Liver (tissue), 9 donors: ENCODE measurements around the gene TP53. TPM values are rescaled to one million over a fixed set of nuclear protein-coding genes. Genes with fewer than 3 reads are reported as not detected.

Experiments used
- DNase-seq: peaks from one replicate; pipeline ENCODE4 v3.0.0-alpha.2; 2017; ENCODE audit warnings: low spot score
- H3K27ac ChIP-seq, 2 donors: one replicate each; pipeline ENCODE4 v1.7.0; 2013; ENCODE audit warnings: inconsistent platforms in 2 of 2, low read length in 2 of 2, control low read depth in 1 of 2, low read depth in 1 of 2, mild to moderate bottlenecking in 1 of 2
- H3K27me3 ChIP-seq, 4 donors: one replicate each; pipeline versions ENCODE4 v1.6.1 to v1.7.0; 2013; ENCODE audit warnings: low read length in 3 of 4, inconsistent platforms in 1 of 4, mild to moderate bottlenecking in 1 of 4, moderate library complexity in 1 of 4; ENCODE audit not compliant: control insufficient read depth in 4 of 4, insufficient read depth in 4 of 4
- H3K36me3 ChIP-seq, 4 donors: one replicate each; pipeline versions ENCODE4 v1.6.1 to v1.7.0; 2013; ENCODE audit warnings: low read length in 3 of 4, mild to moderate bottlenecking in 3 of 4, low read depth in 1 of 4, moderate library complexity in 1 of 4; ENCODE audit not compliant: control insufficient read depth in 4 of 4, insufficient read depth in 3 of 4
- H3K4me1 ChIP-seq, 4 donors: one replicate each; pipeline versions ENCODE4 v1.6.1 to v1.7.0; 2013; ENCODE audit warnings: low read length in 3 of 4, mild to moderate bottlenecking in 3 of 4, moderate library complexity in 1 of 4; ENCODE audit not compliant: control insufficient read depth in 4 of 4, insufficient read depth in 4 of 4
- H3K4me3 ChIP-seq, 3 donors: one replicate each; pipeline versions ENCODE4 v1.6.1 to v1.7.0; 2013; ENCODE audit warnings: low read length in 3 of 3, control low read depth in 1 of 3, low read depth in 1 of 3, mild to moderate bottlenecking in 1 of 3
- H3K9ac ChIP-seq, 2 donors: one replicate each; pipeline ENCODE4 v1.7.0; 2013; ENCODE audit warnings: low read length in 2 of 2, mild to moderate bottlenecking in 2 of 2, moderate library complexity in 2 of 2, control low read depth in 1 of 2, low read depth in 1 of 2
- H3K9me3 ChIP-seq, 4 donors: one replicate each; pipeline versions ENCODE4 v1.6.1 to v1.7.0; 2013; ENCODE audit warnings: low read length in 3 of 4; ENCODE audit not compliant: control insufficient read depth in 4 of 4
- EGR1 ChIP-seq, 2 donors: IDR thresholded peaks; 2 replicates each; pipeline ENCODE4 v1.6.1; 2016 to 2018; ENCODE audit warnings: antibody characterized with exemption in 2 of 2, low read depth in 2 of 2
- FOXA1 ChIP-seq: IDR thresholded peaks from 2 replicates; pipeline ENCODE4 v1.6.1; 2016; ENCODE audit warnings: antibody characterized with exemption
- FOXA2 ChIP-seq: IDR thresholded peaks from 2 replicates; pipeline ENCODE4 v1.6.1; 2016; ENCODE audit warnings: antibody characterized with exemption
- GABPA ChIP-seq, 2 donors: IDR thresholded peaks in 1 of 2; conservative IDR thresholded peaks in 1 of 2; 2 replicates each; pipeline ENCODE4 v1.6.1; 2016; ENCODE audit warnings: antibody characterized with exemption in 2 of 2, mild to moderate bottlenecking in 1 of 2, moderate library complexity in 1 of 2
- HNF4A ChIP-seq, 2 donors: conservative IDR thresholded peaks; 2 replicates each; pipeline ENCODE4 v1.6.1; 2016; ENCODE audit warnings: antibody characterized with exemption in 2 of 2, mild to moderate bottlenecking in 2 of 2
- HNF4G ChIP-seq: IDR thresholded peaks from 2 replicates; pipeline ENCODE4 v1.6.1; 2016; ENCODE audit warnings: antibody characterized with exemption
- JUND ChIP-seq, 2 donors: IDR thresholded peaks; 2 replicates each; pipeline ENCODE4 v1.6.1; 2016; ENCODE audit warnings: antibody characterized with exemption in 2 of 2
- NR2F2 ChIP-seq: IDR thresholded peaks from 2 replicates; pipeline ENCODE4 v1.6.1; 2016; ENCODE audit warnings: antibody characterized with exemption
- RAD21 ChIP-seq, 2 donors: IDR thresholded peaks; 2 replicates each; pipeline ENCODE4 v1.6.1; 2016; ENCODE audit warnings: antibody characterized with exemption in 2 of 2, mild to moderate bottlenecking in 2 of 2
- RXRA ChIP-seq, 2 donors: IDR thresholded peaks; 2 replicates each; pipeline ENCODE4 v1.6.1; 2017 to 2018; ENCODE audit warnings: antibody characterized with exemption in 2 of 2, mild to moderate bottlenecking in 1 of 2
- SP1 ChIP-seq: IDR thresholded peaks from 2 replicates; pipeline ENCODE4 v1.6.1; 2018; ENCODE audit warnings: antibody characterized with exemption, mild to moderate bottlenecking
- TAF1 ChIP-seq: conservative IDR thresholded peaks from 2 replicates; pipeline ENCODE4 v1.6.1; 2016; ENCODE audit warnings: antibody characterized with exemption, mild to moderate bottlenecking
- YY1 ChIP-seq: IDR thresholded peaks from 2 replicates; pipeline ENCODE4 v1.6.1; 2016; ENCODE audit warnings: antibody characterized with exemption, mild to moderate bottlenecking
- WGBS: extraction: QIAGEN DNeasy Blood & Tissue Kit; methylation state at CpG from one replicate; pipeline ENCODE4 v1.1.7; 2013; 5-methylcytosine and 5-hydroxymethylcytosine counted together
- polyA plus RNA-seq, 2 donors: library from polyadenylated mRNA; stranded (reverse) in 1 of 2; unstranded in 1 of 2; fragments of 200-250 nt in 1 of 2; fragments of >200 nt in 1 of 2; fragmentation: Nextera tagmentation in 1 of 2; extraction: Ambion mirVana in 1 of 2; gene quantifications; one replicate each; pipeline versions ENCODE4 v1.2.1 to v1.2.3, GENCODE V29; 2013 to 2015
- total RNA-seq, 2 donors: library from RNA; depleted of rRNA; stranded (reverse); fragments of >200 nt; gene quantifications; one replicate each; pipeline ENCODE4 v1.2.3, GENCODE V29; 2014
- TF ChIP-seq, protein P1 (sequence below): IDR thresholded peaks from 2 replicates; pipeline ENCODE4 v1.6.1; 2016; ENCODE audit warnings: antibody characterized with exemption
- TF ChIP-seq, protein P2 (sequence below): IDR thresholded peaks from 2 replicates; pipeline ENCODE4 v1.6.1; 2016; ENCODE audit warnings: antibody characterized with exemption
- TF ChIP-seq, protein P3 (sequence below): IDR thresholded peaks from 2 replicates; pipeline ENCODE4 v1.6.1; 2016; ENCODE audit warnings: antibody characterized with exemption
- TF ChIP-seq, protein P4 (sequence below): IDR thresholded peaks from 2 replicates; pipeline ENCODE4 v1.6.1; 2016; ENCODE audit warnings: antibody characterized with exemption, mild to moderate bottlenecking
- donor health status: healthy.
- donor health status: healthy.
- donor health status: healthy.
- donor health status: healthy.
- donor health status: healthy.

The TP53 gene
- total and polyA plus RNA-seq, 4 donors: 8.3 to 18.4 (median 12.6) TPM

DNA sequence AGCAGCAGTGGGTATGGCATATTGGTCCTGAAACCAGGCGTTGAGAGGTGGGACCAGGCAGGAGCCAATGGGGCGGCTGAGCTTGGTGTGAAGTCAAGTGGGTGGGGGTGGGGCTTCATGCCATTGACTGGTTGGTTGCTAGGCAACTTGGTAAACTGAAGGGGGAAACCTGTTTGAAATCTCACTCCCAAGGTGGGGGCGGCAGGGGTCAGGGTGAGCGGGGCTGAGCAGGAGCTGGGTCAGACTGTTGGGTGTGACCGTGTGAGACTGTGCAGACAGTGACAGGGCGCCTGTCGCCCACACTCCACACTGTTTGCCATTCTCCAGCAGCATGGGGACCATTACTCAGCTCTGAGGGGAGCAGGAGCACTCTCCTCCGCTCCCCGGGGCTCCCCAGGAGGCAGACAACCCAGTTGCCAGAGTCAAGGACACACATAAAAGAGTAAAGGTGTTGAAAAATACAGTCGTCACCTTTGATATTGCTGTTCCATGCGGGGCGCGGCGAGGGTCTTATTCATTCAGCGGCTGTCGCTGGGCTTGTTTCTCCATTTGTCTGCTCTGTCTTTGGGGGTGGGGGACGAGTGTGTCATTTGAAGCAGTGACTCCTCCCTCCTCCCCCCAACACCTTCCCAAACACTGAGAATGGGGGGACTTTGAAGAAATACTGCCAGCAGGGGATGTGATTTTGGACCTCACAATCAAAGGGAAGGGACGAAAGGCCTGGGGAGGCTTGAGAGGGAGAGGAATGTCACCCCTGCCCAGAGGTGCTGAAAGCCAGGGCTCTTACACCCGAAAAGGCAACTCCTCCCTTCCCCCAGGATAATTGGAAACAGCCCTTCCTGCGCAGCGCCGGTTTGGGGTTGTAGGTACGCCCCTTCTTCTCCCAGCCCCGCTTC lies 16.5 kb upstream of the TP53 start:
- no peak overlapping the region for H3K9ac ChIP-seq
- no peak overlapping the region for H3K27ac ChIP-seq
- peaks cover 1 to 6% (median 2%) of the 10 kb centered on the region in 4 donors for H3K4me1 ChIP-seq
- no peaks in the 10 kb centered on the region for H3K9me3 ChIP-seq
- peaks cover 0 to 16% (median 7%) of the 10 kb centered on the region in 4 donors for H3K36me3 ChIP-seq
- 48% methylated on average over 24 of the region's 24 CpGs for WGBS
- peak; percentile 47 for DNase-seq
- H3K4me3 ChIP-seq: no peak overlapping the region
- TF ChIP-seq HNF4A (conservative IDR thresholded peaks at IDR 0.05) (no peak), RAD21 (IDR thresholded peaks at IDR 0.05) (no peak), SP1 (no peak), NR2F2 (no peak), EGR1 (IDR thresholded peaks at IDR 0.05; ENCODE audit: low read depth in 2 of 2) (no peak), YY1 (no peak), FOXA2 (no peak)
- TF ChIP-seq, protein P1, sequence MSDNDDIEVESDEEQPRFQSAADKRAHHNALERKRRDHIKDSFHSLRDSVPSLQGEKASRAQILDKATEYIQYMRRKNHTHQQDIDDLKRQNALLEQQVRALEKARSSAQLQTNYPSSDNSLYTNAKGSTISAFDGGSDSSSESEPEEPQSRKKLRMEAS: no peak
- TF ChIP-seq, protein P2, sequence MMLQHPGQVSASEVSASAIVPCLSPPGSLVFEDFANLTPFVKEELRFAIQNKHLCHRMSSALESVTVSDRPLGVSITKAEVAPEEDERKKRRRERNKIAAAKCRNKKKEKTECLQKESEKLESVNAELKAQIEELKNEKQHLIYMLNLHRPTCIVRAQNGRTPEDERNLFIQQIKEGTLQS: no peak
- H3K27me3 ChIP-seq: peaks cover 0 to 14% (median 7%) of the 10 kb centered on the region in 4 donors

DNA sequence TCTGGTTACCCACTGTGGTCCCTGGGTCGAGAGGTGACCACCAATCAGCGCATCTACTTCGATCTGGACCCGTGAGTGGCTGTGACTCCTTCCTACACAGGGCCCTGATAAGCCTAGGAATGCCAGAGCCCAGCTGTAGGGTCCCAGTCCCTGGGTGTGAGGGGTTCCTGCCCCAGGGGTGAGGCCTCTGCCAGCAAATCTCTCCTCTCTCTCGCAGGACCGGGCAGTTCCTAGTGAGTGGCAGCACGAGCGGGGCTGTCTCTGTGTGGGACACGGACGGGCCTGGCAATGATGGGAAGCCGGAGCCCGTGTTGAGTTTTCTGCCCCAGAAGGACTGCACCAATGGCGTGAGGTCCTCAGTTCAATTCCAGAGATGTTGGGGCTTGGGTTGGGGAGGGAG lies 15.5 kb upstream of the TP53 start:
- DNase-seq: no peak
- H3K27me3 ChIP-seq: peaks cover 0 to 14% (median 7%) of the 10 kb centered on the region in 4 donors
- 98% methylated on average over 13 of the region's 13 CpGs for WGBS

More for the DNA sequence above, 15.5 kb upstream of the TP53 start:
- Histone ChIP-seq H3K9ac (no peak overlapping the region), H3K4me3 (no peak overlapping the region), H3K27ac (no peak overlapping the region), H3K9me3 (no peaks in the 10 kb centered on the region), H3K36me3 (peaks cover 0 to 16% (median 7%) of the 10 kb centered on the region in 4 donors), H3K4me1 (peaks cover 1 to 6% (median 2%) of the 10 kb centered on the region in 4 donors)
- TF ChIP-seq, protein P3, sequence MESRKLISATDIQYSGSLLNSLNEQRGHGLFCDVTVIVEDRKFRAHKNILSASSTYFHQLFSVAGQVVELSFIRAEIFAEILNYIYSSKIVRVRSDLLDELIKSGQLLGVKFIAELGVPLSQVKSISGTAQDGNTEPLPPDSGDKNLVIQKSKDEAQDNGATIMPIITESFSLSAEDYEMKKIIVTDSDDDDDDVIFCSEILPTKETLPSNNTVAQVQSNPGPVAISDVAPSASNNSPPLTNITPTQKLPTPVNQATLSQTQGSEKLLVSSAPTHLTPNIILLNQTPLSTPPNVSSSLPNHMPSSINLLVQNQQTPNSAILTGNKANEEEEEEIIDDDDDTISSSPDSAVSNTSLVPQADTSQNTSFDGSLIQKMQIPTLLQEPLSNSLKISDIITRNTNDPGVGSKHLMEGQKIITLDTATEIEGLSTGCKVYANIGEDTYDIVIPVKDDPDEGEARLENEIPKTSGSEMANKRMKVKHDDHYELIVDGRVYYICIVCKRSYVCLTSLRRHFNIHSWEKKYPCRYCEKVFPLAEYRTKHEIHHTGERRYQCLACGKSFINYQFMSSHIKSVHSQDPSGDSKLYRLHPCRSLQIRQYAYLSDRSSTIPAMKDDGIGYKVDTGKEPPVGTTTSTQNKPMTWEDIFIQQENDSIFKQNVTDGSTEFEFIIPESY: no peak
- TF ChIP-seq, protein P4, sequence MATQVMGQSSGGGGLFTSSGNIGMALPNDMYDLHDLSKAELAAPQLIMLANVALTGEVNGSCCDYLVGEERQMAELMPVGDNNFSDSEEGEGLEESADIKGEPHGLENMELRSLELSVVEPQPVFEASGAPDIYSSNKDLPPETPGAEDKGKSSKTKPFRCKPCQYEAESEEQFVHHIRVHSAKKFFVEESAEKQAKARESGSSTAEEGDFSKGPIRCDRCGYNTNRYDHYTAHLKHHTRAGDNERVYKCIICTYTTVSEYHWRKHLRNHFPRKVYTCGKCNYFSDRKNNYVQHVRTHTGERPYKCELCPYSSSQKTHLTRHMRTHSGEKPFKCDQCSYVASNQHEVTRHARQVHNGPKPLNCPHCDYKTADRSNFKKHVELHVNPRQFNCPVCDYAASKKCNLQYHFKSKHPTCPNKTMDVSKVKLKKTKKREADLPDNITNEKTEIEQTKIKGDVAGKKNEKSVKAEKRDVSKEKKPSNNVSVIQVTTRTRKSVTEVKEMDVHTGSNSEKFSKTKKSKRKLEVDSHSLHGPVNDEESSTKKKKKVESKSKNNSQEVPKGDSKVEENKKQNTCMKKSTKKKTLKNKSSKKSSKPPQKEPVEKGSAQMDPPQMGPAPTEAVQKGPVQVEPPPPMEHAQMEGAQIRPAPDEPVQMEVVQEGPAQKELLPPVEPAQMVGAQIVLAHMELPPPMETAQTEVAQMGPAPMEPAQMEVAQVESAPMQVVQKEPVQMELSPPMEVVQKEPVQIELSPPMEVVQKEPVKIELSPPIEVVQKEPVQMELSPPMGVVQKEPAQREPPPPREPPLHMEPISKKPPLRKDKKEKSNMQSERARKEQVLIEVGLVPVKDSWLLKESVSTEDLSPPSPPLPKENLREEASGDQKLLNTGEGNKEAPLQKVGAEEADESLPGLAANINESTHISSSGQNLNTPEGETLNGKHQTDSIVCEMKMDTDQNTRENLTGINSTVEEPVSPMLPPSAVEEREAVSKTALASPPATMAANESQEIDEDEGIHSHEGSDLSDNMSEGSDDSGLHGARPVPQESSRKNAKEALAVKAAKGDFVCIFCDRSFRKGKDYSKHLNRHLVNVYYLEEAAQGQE: no peak
- TF ChIP-seq HNF4A (conservative IDR thresholded peaks at IDR 0.05) (no peak), RXRA (IDR thresholded peaks at IDR 0.05) (no peak), GABPA (IDR thresholded peaks at IDR 0.05 in 1 of 2, conservative IDR thresholded peaks at IDR 0.05 in 1 of 2) (no peak), EGR1 (IDR thresholded peaks at IDR 0.05; ENCODE audit: low read depth in 2 of 2) (no peak), RAD21 (IDR thresholded peaks at IDR 0.05) (no peak), FOXA2 (no peak), HNF4G (no peak), TAF1 (no peak), NR2F2 (no peak), JUND (IDR thresholded peaks at IDR 0.05) (no peak), FOXA1 (no peak)
- TF ChIP-seq, protein P2: no peak
- TF ChIP-seq, protein P1: no peak
